Panc1 (cell line): ENCODE data around the gene CLCNKA.

ENCODE experiments used
- CTCF ChIP-seq: fragments of 450-650 bp; IDR thresholded peaks from 2 replicates; pipeline ENCODE4 v1.5.1; 2017; ENCODE audit warnings: mild to moderate bottlenecking
- POLR2AphosphoS5 ChIP-seq: IDR thresholded peaks from 2 replicates; pipeline ENCODE4 v1.6.1; 2012; ENCODE audit warnings: mild to moderate bottlenecking, low read depth, low read length, moderate library complexity
- REST ChIP-seq, 2 experiments: IDR thresholded peaks; 2 replicates each; pipeline ENCODE4 v1.6.1; 2011 to 2012; ENCODE audit warnings: low read depth in 2 of 2, control low read depth in 1 of 2, low read length in 1 of 2, mild to moderate bottlenecking in 1 of 2, moderate library complexity in 1 of 2; ENCODE audit not compliant: insufficient read depth in 1 of 2
- SIN3A ChIP-seq: IDR thresholded peaks from 2 replicates; pipeline ENCODE4 v1.6.1; 2012; ENCODE audit warnings: low read depth, mild to moderate bottlenecking, low read length, moderate library complexity, borderline replicate concordance; ENCODE audit not compliant: insufficient read depth
- TCF7L2 ChIP-seq: IDR thresholded peaks from 2 replicates; pipeline ENCODE4 v1.6.1; 2011; ENCODE audit warnings: mild to moderate bottlenecking, low read depth, low read length, inconsistent platforms

DNA sequence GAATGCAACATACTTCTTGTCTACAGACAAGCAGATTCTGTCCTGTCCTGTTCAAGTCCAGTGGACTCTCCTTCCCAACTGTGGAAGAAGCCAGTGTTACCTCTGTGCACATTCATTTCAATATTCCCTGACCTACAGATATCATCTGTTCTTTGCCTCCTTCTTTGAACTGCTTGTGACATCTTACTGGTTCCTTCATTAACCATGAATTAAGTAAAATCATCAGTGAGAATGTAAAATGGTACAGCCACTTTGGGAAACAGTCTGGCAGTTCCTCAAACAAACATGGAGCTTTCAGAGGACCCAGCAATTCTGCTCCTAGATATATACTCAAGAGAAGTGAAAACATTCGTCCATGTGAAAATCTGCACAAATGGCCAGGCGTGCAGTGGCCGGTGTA, 11.0 kb upstream of the CLCNKA start:
- no peak for TF ChIP-seq CTCF
- TF ChIP-seq REST (IDR thresholded peaks at IDR 0.05; ENCODE audit: insufficient read depth in 1 of 2, low read depth in 2 of 2, low read length in 1 of 2): no peak
- no peak for TF ChIP-seq POLR2AphosphoS5
- TF ChIP-seq TCF7L2: no peak
- TF ChIP-seq SIN3A: no peak
